K562 (cell line): ENCODE data around the gene OSCP1. TPM values are rescaled to one million over a fixed set of nuclear protein-coding genes. Genes with fewer than 3 reads are reported as not detected.

Experiments used
- CC2D1A ChIP-seq: fragments of 450-650 bp; IDR thresholded peaks from 2 replicates; pipeline ENCODE4 v1.6.1; 2017; ENCODE audit warnings: mild to moderate bottlenecking
- CCAR2 ChIP-seq: fragments of 200-400 bp; formaldehyde crosslinking; IDR thresholded peaks from 2 replicates; pipeline ENCODE4 v1.6.1; 2017; ENCODE audit warnings: mild to moderate bottlenecking, low read depth, low read length
- CEBPG ChIP-seq, 3 experiments: fragments of 200-800 bp in 1 of 3; sonication (Bioruptor generic) in 1 of 3; sonication (generic) in 1 of 3; formaldehyde crosslinking in 1 of 3; IDR thresholded peaks in 2 of 3; conservative IDR thresholded peaks in 1 of 3; 2 replicates each; pipeline versions ENCODE4 v1.6.1 to v1.8.0; 2016 to 2022; ENCODE audit warnings: missing compliant biosample characterization in 2 of 3, missing genetic modification characterization in 2 of 3, mild to moderate bottlenecking in 1 of 3, missing genetic modification reagents in 1 of 3
- EHMT2 ChIP-seq: fragments of 450-650 bp; IDR thresholded peaks from 2 replicates; pipeline ENCODE4 v1.6.1; 2018; ENCODE audit warnings: antibody characterized with exemption
- JUND ChIP-seq, 2 experiments: IDR thresholded peaks; 2 replicates in 1 of 2; 3 replicates in 1 of 2; pipeline ENCODE4 v1.6.1; 2011; ENCODE audit warnings: borderline replicate concordance in 2 of 2, low read depth in 2 of 2, low read length in 2 of 2, improper control_type of control experiment in 1 of 2, missing biosample characterization in 1 of 2, missing genetic modification characterization in 1 of 2, missing genetic modification reagents in 1 of 2
- KDM5B ChIP-seq: fragments of 200-600 bp; sonication (generic); IDR thresholded peaks from 2 replicates; pipeline ENCODE4 v1.6.1; 2012; ENCODE audit warnings: low read depth, mild to moderate bottlenecking, moderate library complexity, low read length, control low read depth, inconsistent platforms; ENCODE audit not compliant: insufficient replicate concordance
- KLF6 ChIP-seq: fragments of 250-450 bp; sonication (Bioruptor Pico); IDR thresholded peaks from 2 replicates; pipeline ENCODE4 v1.4.0; 2020; ENCODE audit warnings: mild to moderate bottlenecking, moderate library complexity, borderline replicate concordance
- MIER1 ChIP-seq: fragments of 450-650 bp; IDR thresholded peaks from 2 replicates; pipeline ENCODE4 v1.6.1; 2016; ENCODE audit warnings: antibody characterized with exemption, mild to moderate bottlenecking, low read depth
- NBN ChIP-seq: fragments of 450-650 bp; IDR thresholded peaks from 2 replicates; pipeline ENCODE4 v1.6.1; 2016; ENCODE audit warnings: low read depth, mild to moderate bottlenecking
- PHB2 ChIP-seq: fragments of 450-650 bp; IDR thresholded peaks from 2 replicates; pipeline ENCODE4 v1.6.1; 2017; ENCODE audit warnings: low read depth
- SAFB ChIP-seq: fragments of 200-400 bp; formaldehyde crosslinking; IDR thresholded peaks from 2 replicates; pipeline ENCODE4 v1.6.1; 2017; ENCODE audit warnings: low read depth, low read length, borderline replicate concordance
- SIN3B ChIP-seq: fragments of 450-650 bp; IDR thresholded peaks from 2 replicates; pipeline ENCODE4 v1.6.1; 2017; ENCODE audit warnings: low read depth, mild to moderate bottlenecking, moderate library complexity
- SNIP1 ChIP-seq: fragments of 450-650 bp; IDR thresholded peaks from 2 replicates; pipeline ENCODE4 v1.7.1; 2017; ENCODE audit warnings: low read depth, mild to moderate bottlenecking
- SRSF9 ChIP-seq: fragments of 200-400 bp; formaldehyde crosslinking; IDR thresholded peaks from 2 replicates; pipeline ENCODE4 v1.6.1; 2017; ENCODE audit warnings: low read depth, low read length, borderline replicate concordance
- TAL1 ChIP-seq: fragments of 450-650 bp; IDR thresholded peaks from 2 replicates; pipeline ENCODE4 v1.6.1; 2016; ENCODE audit warnings: mild to moderate bottlenecking
- ZBTB7A ChIP-seq: IDR thresholded peaks from 2 replicates; pipeline ENCODE4 v1.6.1; 2011; ENCODE audit warnings: low read depth, mild to moderate bottlenecking, low read length, moderate library complexity, borderline replicate concordance; ENCODE audit not compliant: control insufficient read depth
- ZHX1 ChIP-seq: fragments of 150-350 bp; conservative IDR thresholded peaks from 2 replicates; pipeline ENCODE4 v1.6.1; 2014; ENCODE audit warnings: low read length
- ZNF274 ChIP-seq: IDR thresholded peaks from 2 replicates; pipeline ENCODE4 v1.6.1; 2011; ENCODE audit warnings: low read depth, mild to moderate bottlenecking, low read length, moderate library complexity, borderline replicate concordance
- polyA plus RNA-seq, 8 experiments: library from polyadenylated mRNA; depleted of rRNA in 4 of 8; stranded (reverse) in 5 of 8; unstranded in 3 of 8; fragments of >200 nt; fragmentation: Nextera tagmentation in 2 of 8; fragmentation: Illumina TruSeq in 1 of 8; extraction: Ambion mirVana in 2 of 8; extraction: Trizol in 1 of 8; gene quantifications; 2 replicates each; pipeline versions ENCODE4 v1.2.1 to v1.2.3, GENCODE V29; 2011 to 2014; ENCODE audit warnings: inconsistent platforms in 1 of 8, missing spikeins in 1 of 8
- total RNA-seq, 7 experiments: library from RNA; depleted of rRNA in 6 of 7; stranded (reverse); fragments of >200 nt in 6 of 7; fragmentation: Illumina TruSeq in 2 of 7; extraction: Trizol in 2 of 7; gene quantifications; 2 replicates each; pipeline versions ENCODE4 v1.2.1 to v1.2.3, GENCODE V29; 2011 to 2021; ENCODE audit warnings: low replicate concordance in 1 of 7
- TF ChIP-seq, protein P1 (sequence below): conservative IDR thresholded peaks from 2 replicates; pipeline ENCODE4 v1.6.1; 2011; ENCODE audit warnings: low read depth, mild to moderate bottlenecking, low read length; ENCODE audit not compliant: control insufficient read depth
- TF ChIP-seq, protein P2 (sequence below): fragments of 250-450 bp; sonication (Bioruptor Pico); IDR thresholded peaks from 2 replicates; pipeline ENCODE4 v1.4.0; 2020; ENCODE audit warnings: mild to moderate bottlenecking, moderate library complexity
- TF ChIP-seq, protein P3 (sequence below): fragments of 250-450 bp; sonication (Bioruptor Pico); IDR thresholded peaks from 2 replicates; pipeline ENCODE4 v1.9.0; 2021; ENCODE audit warnings: mild to moderate bottlenecking

The OSCP1 gene
- total and polyA plus RNA-seq, 9 of the 15 experiments (the other 6 are each of a cell fraction or from before 2014, with no cell fraction given) = 0.15 to 0.40 (median 0.33) TPM; not detected in 5

DNA sequence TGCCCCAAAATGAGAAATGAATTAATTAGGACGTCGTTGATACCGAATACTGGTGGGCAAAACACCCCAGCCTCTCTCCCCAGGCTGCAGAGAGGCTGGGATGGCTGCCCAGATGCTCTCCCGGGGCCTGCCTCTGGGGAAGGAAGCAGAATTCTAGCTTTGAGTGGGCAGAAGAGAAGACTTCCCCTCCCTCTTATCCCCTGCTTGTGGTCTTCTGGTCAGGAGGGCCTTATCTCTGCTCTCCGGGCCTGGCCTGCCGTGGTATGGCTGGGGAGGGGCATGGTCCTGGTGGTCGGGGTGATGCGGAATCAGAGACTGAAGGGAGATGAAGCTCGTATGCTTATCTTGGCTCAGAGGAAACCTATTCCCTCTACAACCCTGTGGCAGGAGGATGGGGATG is 42.2 kb upstream of the OSCP1 start (continued):
- TF ChIP-seq KDM5B (no peak), PHB2 (0 out of 2 replicates have a peak, but pooled peaks have one; percentile 57), SRSF9 (no peak), MIER1 (no peak), SNIP1 (no peak), KLF6 (0 out of 2 replicates have a peak, but pooled peaks have one; percentile 12), EHMT2 (no peak), JUND (IDR thresholded peaks at IDR 0.05; ENCODE audit: borderline replicate concordance, low read depth, low read length) (no peak; the same call in 1 of the 2 replicates), JUND (tag; IDR thresholded peaks at IDR 0.05; ENCODE audit: borderline replicate concordance, low read depth, low read length) (no peak; the same call in 2 of the 3 replicates), CC2D1A (no peak; the same call in 1 of the 2 replicates), ZHX1 (no peak), TAL1 (peak; percentile 90), SIN3B (no peak), NBN (0 out of 2 replicates have a peak, but pooled peaks have one; percentile 33), ZNF274 (no peak), SAFB (no peak), ZBTB7A (peak; percentile 98), CEBPG (CRISPR knock-in tag; IDR thresholded peaks at IDR 0.05) (no peak), CEBPG (tag; conservative IDR thresholded peaks at IDR 0.05 in 1 of 2, IDR thresholded peaks at IDR 0.05 in 1 of 2) (no peak), CCAR2 (no peak)
- TF ChIP-seq, protein P1, sequence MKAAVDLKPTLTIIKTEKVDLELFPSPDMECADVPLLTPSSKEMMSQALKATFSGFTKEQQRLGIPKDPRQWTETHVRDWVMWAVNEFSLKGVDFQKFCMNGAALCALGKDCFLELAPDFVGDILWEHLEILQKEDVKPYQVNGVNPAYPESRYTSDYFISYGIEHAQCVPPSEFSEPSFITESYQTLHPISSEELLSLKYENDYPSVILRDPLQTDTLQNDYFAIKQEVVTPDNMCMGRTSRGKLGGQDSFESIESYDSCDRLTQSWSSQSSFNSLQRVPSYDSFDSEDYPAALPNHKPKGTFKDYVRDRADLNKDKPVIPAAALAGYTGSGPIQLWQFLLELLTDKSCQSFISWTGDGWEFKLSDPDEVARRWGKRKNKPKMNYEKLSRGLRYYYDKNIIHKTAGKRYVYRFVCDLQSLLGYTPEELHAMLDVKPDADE = no peak; the same call in 1 of the 2 replicates
- TF ChIP-seq, protein P2, sequence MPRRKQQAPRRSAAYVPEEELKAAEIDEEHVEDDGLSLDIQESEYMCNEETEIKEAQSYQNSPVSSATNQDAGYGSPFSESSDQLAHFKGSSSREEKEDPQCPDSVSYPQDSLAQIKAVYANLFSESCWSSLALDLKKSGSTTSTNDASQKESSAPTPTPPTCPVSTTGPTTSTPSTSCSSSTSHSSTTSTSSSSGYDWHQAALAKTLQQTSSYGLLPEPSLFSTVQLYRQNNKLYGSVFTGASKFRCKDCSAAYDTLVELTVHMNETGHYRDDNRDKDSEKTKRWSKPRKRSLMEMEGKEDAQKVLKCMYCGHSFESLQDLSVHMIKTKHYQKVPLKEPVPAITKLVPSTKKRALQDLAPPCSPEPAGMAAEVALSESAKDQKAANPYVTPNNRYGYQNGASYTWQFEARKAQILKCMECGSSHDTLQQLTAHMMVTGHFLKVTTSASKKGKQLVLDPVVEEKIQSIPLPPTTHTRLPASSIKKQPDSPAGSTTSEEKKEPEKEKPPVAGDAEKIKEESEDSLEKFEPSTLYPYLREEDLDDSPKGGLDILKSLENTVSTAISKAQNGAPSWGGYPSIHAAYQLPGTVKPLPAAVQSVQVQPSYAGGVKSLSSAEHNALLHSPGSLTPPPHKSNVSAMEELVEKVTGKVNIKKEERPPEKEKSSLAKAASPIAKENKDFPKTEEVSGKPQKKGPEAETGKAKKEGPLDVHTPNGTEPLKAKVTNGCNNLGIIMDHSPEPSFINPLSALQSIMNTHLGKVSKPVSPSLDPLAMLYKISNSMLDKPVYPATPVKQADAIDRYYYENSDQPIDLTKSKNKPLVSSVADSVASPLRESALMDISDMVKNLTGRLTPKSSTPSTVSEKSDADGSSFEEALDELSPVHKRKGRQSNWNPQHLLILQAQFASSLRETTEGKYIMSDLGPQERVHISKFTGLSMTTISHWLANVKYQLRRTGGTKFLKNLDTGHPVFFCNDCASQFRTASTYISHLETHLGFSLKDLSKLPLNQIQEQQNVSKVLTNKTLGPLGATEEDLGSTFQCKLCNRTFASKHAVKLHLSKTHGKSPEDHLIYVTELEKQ (CRISPR knock-in tag) = no peak
- TF ChIP-seq, protein P3, sequence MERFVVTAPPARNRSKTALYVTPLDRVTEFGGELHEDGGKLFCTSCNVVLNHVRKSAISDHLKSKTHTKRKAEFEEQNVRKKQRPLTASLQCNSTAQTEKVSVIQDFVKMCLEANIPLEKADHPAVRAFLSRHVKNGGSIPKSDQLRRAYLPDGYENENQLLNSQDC = no peak
